IMR-90 (cell line): ENCODE measurements around the gene CDK6. TPM values are rescaled to one million over a fixed set of nuclear protein-coding genes. Genes with fewer than 3 reads are reported as not detected.
A peak's percentile ranks its signal among the peaks of the same experiment; 100 is the strongest.

ENCODE experiments used
- ATAC-seq: fragments of 200-7000 bp; cut with Tn5 transposase; 2 replicates; pipeline ENCODE4 v1.9.1; 2020; ENCODE audit warnings: low read depth, mild to moderate bottlenecking, moderate library complexity
- BruUV-seq: library from RNA; stranded (reverse); fragments of 400-500 nt; replicated peaks from 2 replicates; lab custom pipeline; 2021; lab: Mats Ljungman, UMichigan
- CTCF ChIA-PET: fragments of 300-600 bp; formaldehyde crosslinking; extraction: SDS; loops from one replicate; lab custom pipeline; 2021; ENCODE audit warnings: antibody characterized with exemption; lab: Yijun Ruan, JAX
- POLR2A ChIA-PET: fragments of 300-600 bp; sonication (Branson Sonifier 250); formaldehyde crosslinking; loops from one replicate; lab custom pipeline; 2022; ENCODE audit warnings: antibody characterized with exemption; ENCODE audit not compliant: unreplicated experiment; lab: Charles Lee
- DNase-seq: peaks from one replicate; pipeline ENCODE4 v3.0.0; 2013
- H2AFZ ChIP-seq: replicated peaks from 2 replicates; pipeline ENCODE3; 2013; ENCODE audit warnings: low read length, mild to moderate bottlenecking; ENCODE audit not compliant: poor library complexity
- H2AK5ac ChIP-seq: 2 replicates; pipeline ENCODE4 v1.6.1; 2013; ENCODE audit warnings: low read depth, low read length, inconsistent platforms
- H2AK9ac ChIP-seq: replicated peaks from 2 replicates; pipeline ENCODE3; 2013; ENCODE audit warnings: mild to moderate bottlenecking, low read depth, low read length, moderate library complexity; ENCODE audit not compliant: poor library complexity
- H2BK120ac ChIP-seq: 2 replicates; pipeline ENCODE4 v1.6.1; 2013; ENCODE audit warnings: low read depth, low read length, inconsistent platforms
- H2BK15ac ChIP-seq: 3 replicates; pipeline ENCODE4 v1.6.1; 2013; ENCODE audit warnings: low read depth, low read length, inconsistent platforms
- H2BK20ac ChIP-seq: 2 replicates; pipeline ENCODE4 v1.6.1; 2013; ENCODE audit warnings: low read depth, mild to moderate bottlenecking, inconsistent platforms, low read length, moderate library complexity
- H2BK5ac ChIP-seq: 2 replicates; pipeline ENCODE4 v1.6.1; 2013; ENCODE audit warnings: mild to moderate bottlenecking, low read depth, low read length, inconsistent platforms; ENCODE audit not compliant: poor library complexity, severe bottlenecking
- H3K14ac ChIP-seq: replicated peaks from 2 replicates; pipeline ENCODE4 v1.6.1; 2013; ENCODE audit warnings: low read depth, low read length, inconsistent platforms
- H3K18ac ChIP-seq: 2 replicates; pipeline ENCODE4 v1.6.1; 2013; ENCODE audit warnings: low read depth, low read length, control low read depth
- H3K23ac ChIP-seq: 2 replicates; pipeline ENCODE4 v1.6.1; 2013; ENCODE audit warnings: low read depth, low read length, inconsistent platforms
- H3K27ac ChIP-seq: 2 replicates; pipeline ENCODE4 v1.5.1; 2013; ENCODE audit warnings: mild to moderate bottlenecking, control low read depth, low read length; ENCODE audit not compliant: insufficient read depth
- H3K27me3 ChIP-seq: 2 replicates; pipeline ENCODE4 v1.6.1; 2013; ENCODE audit warnings: low read length; ENCODE audit not compliant: control insufficient read depth, insufficient read depth
- H3K36me3 ChIP-seq: 2 replicates; pipeline ENCODE4 v1.6.1; 2013; ENCODE audit warnings: low read length, mixed read lengths; ENCODE audit not compliant: control insufficient read depth, insufficient read depth
- H3K4ac ChIP-seq: 2 replicates; pipeline ENCODE4 v1.6.1; 2013; ENCODE audit warnings: low read depth, low read length, inconsistent platforms
- H3K4me1 ChIP-seq: 2 replicates; pipeline ENCODE4 v1.6.1; 2013; ENCODE audit warnings: low read length, mixed read lengths; ENCODE audit not compliant: control insufficient read depth, insufficient read depth
- H3K4me2 ChIP-seq: 2 replicates; pipeline ENCODE4 v1.6.1; 2013; ENCODE audit warnings: low read depth, mild to moderate bottlenecking, control low read depth, low read length, moderate library complexity
- H3K4me3 ChIP-seq: 2 replicates; pipeline ENCODE4 v1.5.1; 2013; ENCODE audit warnings: low read depth, mild to moderate bottlenecking, control low read depth, low read length, moderate library complexity; ENCODE audit not compliant: insufficient read depth
- H3K56ac ChIP-seq: 2 replicates; pipeline ENCODE4 v1.6.1; 2013; ENCODE audit warnings: low read length, inconsistent platforms; ENCODE audit not compliant: insufficient read depth; ENCODE audit errors: extremely low read depth
- H3K79me1 ChIP-seq, 2 experiments: 2 replicates each; pipeline ENCODE4 v1.6.1; 2013; ENCODE audit warnings: low read length in 2 of 2, inconsistent platforms in 1 of 2, low read depth in 1 of 2
- H3K9ac ChIP-seq: 2 replicates; pipeline ENCODE4 v1.6.1; 2013; ENCODE audit warnings: low read depth, low read length, control low read depth
- H3K9me1 ChIP-seq: 2 replicates; pipeline ENCODE4 v1.6.1; 2013; ENCODE audit warnings: low read length, inconsistent platforms; ENCODE audit not compliant: insufficient read depth
- H3K9me3 ChIP-seq: 2 replicates; pipeline ENCODE4 v1.6.1; 2013; ENCODE audit warnings: low read length; ENCODE audit not compliant: control insufficient read depth, insufficient read depth
- H4K20me1 ChIP-seq: 2 replicates; pipeline ENCODE4 v1.6.1; 2013; ENCODE audit warnings: low read length, inconsistent platforms; ENCODE audit not compliant: insufficient read depth
- H4K5ac ChIP-seq: 2 replicates; pipeline ENCODE4 v1.6.1; 2013; ENCODE audit warnings: mild to moderate bottlenecking, low read depth, low read length, control low read depth
- H4K8ac ChIP-seq, 2 experiments: 2 replicates each; pipeline ENCODE4 v1.6.1; 2013; ENCODE audit warnings: low read depth in 2 of 2, low read length in 2 of 2, control low read depth in 1 of 2, inconsistent platforms in 1 of 2
- H4K91ac ChIP-seq: 2 replicates; pipeline ENCODE4 v1.6.1; 2013; ENCODE audit warnings: low read depth, low read length, inconsistent platforms; ENCODE audit not compliant: insufficient read depth
- CHD1 ChIP-seq: IDR thresholded peaks from 2 replicates; pipeline ENCODE4 v1.6.1; 2012; ENCODE audit warnings: low read depth, low read length, improper control_type of control experiment
- MAFK ChIP-seq: IDR thresholded peaks from 2 replicates; pipeline ENCODE4 v1.6.1; 2012; ENCODE audit warnings: low read depth, low read length, improper control_type of control experiment
- MXI1 ChIP-seq: IDR thresholded peaks from 2 replicates; pipeline ENCODE4 v1.6.1; 2012; ENCODE audit warnings: low read depth, mild to moderate bottlenecking, low read length, moderate library complexity, borderline replicate concordance
- SMC3 ChIP-seq: fragments of 150-350 bp; IDR thresholded peaks from 2 replicates; pipeline ENCODE4 v1.6.1; 2016; ENCODE audit warnings: low read depth, mild to moderate bottlenecking, antibody characterized with exemption, low read length, moderate library complexity
- USF2 ChIP-seq: fragments of 150-350 bp; IDR thresholded peaks from 2 replicates; pipeline ENCODE4 v1.6.1; 2017; ENCODE audit warnings: mild to moderate bottlenecking, antibody characterized with exemption, low read length, low read depth
- WGBS, 2 experiments: methylation state at CpG; one replicate each; pipeline versions ENCODE4 v1.1.5 to v1.1.7; 2013; ENCODE audit warnings: missing lambda C conversion rate in 2 of 2; ENCODE audit not compliant: insufficient read length in 1 of 2; ENCODE audit errors: extremely low coverage in 2 of 2; 5-methylcytosine and 5-hydroxymethylcytosine counted together
- dilution Hi-C: fragments of 300-500 bp; cut with HindIII; formaldehyde crosslinking; loops from one replicate; pipeline ENCODE4 v1.14.3; 2018; ENCODE audit warnings: low sequenced_read_pairs; ENCODE audit not compliant: unreplicated experiment
- in situ Hi-C: fragments of 300-500 bp; cut with MboI; formaldehyde crosslinking; loops from 3 replicates; pipeline ENCODE4 v1.14.3; 2019; ENCODE audit warnings: low sequenced_read_pairs, inconsistent platforms, mixed read lengths
- intact Hi-C: fragments of 100-400 bp; cut with micrococcal nuclease; formaldehyde crosslinking; loops from 2 replicates; pipeline ENCODE4 v1.10.0; 2022
- polyA plus RNA-seq, 3 experiments: library from polyadenylated mRNA; depleted of rRNA; stranded (reverse); fragments of >200 nt; gene quantifications; 2 replicates each; pipeline ENCODE4 v1.2.3, GENCODE V29; 2012; ENCODE audit warnings: low replicate concordance in 1 of 3
- total RNA-seq: library from RNA; depleted of rRNA; stranded (reverse); fragments of >200 nt; gene quantifications from 2 replicates; pipeline ENCODE4 v1.2.3, GENCODE V29; 2012

Gene CDK6
- total and polyA plus RNA-seq, 2 of the 4 experiments (the other 2 are of a cell fraction) = 21.5 to 195 TPM

GRCh38 chr7:92586841-92587240, 249.5 kb downstream of the CDK6 start:
- Histone ChIP-seq H2AFZ (no peak overlapping the region), H2BK15ac (no peak overlapping the region), H3K56ac (peak overlapping the region; percentile 10; the same call in 1 of the 2 replicates), H3K14ac (0 out of 2 replicates have a peak overlapping the region, but pooled peaks have one; percentile 34), H3K4me3 (no peak overlapping the region), H3K4me1 (peaks cover 8% of the 10 kb centered on the region), H3K27ac (no peak overlapping the region), H4K91ac (no peak overlapping the region), H4K8ac (peak overlapping the region in 1 of 2 experiments; percentile 60; a peak in 1 of 4 replicates), H3K9me3 (no peaks in the 10 kb centered on the region), H2BK20ac (0 out of 2 replicates have a peak overlapping the region, but pooled peaks have one; percentile 35), H3K27me3 (no peaks in the 10 kb centered on the region), H2BK120ac (0 out of 2 replicates have a peak overlapping the region, but pooled peaks have one; percentile 33), H3K4me2 (peak overlapping the region; percentile 74), H3K9me1 (peaks cover 14% of the 10 kb centered on the region; the same call in 1 of the 2 replicates), H3K23ac (peak overlapping the region; percentile 64), H3K36me3 (no peaks in the 10 kb centered on the region), H3K18ac (no peak overlapping the region; the same call in 1 of the 2 replicates), H2AK9ac (no peak overlapping the region), H2AK5ac (no peak overlapping the region; the same call in 1 of the 2 replicates), H2BK5ac (peak overlapping the region; percentile 72), H4K5ac (no peak overlapping the region), H3K79me1 (peaks cover 0 to 50% of the 10 kb centered on the region in 2 experiments; a peak in 2 of 4 replicates), H3K9ac (no peak overlapping the region), H3K4ac (no peak overlapping the region), H4K20me1 (peaks cover 60% of the 10 kb centered on the region)
- WGBS, 2 experiments = no CpG with 5 or more reads among the region's 4 CpGs
- no TSS peak for BruUV-seq
- ChIA-PET POLR2A (no interaction called here), CTCF (no interaction called here)
- in situ Hi-C loops = no loop called here
- no peak for DNase-seq
- no peak for ATAC-seq
- intact Hi-C loops = loop anchor here (5.0 kb wide), 1 partner anchor 60 kb away; the partner anchor contains the start of genes PEX1 and RBM48
- no peak for TF ChIP-seq SMC3
- TF ChIP-seq MXI1 = no peak
- TF ChIP-seq CHD1 = no peak
- no peak for TF ChIP-seq USF2
- TF ChIP-seq MAFK = no peak
- dilution Hi-C loops = no loop called here
